ENCODE results near the gene ITFG2.

Gene ITFG2

DNA sequence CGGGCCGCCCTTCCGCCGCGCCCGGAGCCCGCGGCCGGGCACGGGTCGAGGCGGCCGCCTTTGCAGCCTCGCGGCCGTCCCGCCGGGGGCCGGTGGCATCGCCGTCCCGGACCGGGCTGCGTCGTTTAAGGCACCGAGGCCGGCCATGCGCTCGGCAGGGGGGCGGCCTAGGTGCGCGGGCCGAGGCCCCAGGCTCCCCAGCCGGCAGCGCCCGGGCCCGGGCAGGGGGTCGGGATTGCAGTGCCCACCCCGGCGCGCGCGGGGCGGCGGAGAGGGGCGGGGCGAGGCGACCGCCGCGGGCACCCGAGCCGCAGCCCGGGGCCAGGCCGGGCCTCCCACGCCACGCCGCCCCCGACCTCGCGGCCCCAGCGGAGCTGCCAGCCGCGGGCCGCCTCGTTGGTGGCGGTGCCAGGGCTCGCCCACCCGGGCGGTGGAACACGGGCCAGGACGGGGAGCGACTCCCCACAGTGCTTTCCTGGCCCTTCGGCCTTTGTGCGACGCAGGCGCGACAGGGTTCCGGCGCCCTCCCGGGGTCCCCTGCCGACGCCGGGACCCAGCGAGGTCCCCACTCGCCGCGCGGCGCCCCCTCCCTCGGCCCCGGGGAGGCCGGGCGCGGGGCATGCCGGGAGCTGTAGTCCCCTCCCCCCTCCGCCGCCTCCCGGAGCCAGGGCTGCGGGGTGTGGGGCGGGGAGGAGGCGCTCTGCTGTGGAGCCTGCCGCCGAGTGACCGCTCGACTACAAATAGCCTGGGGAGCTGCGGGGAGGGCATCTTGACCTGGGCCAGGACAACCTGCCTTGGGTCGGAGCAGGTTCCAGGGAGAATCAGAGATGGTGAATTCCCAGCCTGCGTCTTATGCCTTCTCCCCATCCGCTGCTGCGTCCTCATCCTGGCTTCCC, 16.9 kb upstream of the ITFG2 start:
- FAIRE-seq (no peak), DNase-seq (ENCODE audit: insufficient read length, low spot score) (peak; percentile 87)
- TF ChIP-seq, protein P1, sequence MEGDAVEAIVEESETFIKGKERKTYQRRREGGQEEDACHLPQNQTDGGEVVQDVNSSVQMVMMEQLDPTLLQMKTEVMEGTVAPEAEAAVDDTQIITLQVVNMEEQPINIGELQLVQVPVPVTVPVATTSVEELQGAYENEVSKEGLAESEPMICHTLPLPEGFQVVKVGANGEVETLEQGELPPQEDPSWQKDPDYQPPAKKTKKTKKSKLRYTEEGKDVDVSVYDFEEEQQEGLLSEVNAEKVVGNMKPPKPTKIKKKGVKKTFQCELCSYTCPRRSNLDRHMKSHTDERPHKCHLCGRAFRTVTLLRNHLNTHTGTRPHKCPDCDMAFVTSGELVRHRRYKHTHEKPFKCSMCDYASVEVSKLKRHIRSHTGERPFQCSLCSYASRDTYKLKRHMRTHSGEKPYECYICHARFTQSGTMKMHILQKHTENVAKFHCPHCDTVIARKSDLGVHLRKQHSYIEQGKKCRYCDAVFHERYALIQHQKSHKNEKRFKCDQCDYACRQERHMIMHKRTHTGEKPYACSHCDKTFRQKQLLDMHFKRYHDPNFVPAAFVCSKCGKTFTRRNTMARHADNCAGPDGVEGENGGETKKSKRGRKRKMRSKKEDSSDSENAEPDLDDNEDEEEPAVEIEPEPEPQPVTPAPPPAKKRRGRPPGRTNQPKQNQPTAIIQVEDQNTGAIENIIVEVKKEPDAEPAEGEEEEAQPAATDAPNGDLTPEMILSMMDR (IDR thresholded peaks at IDR 0.05; ENCODE audit: insufficient read depth, missing control alignments) = no peak

- FAIRE-seq = no peak
- DNase-seq (ENCODE audit: insufficient read length, low spot score) = no peak
Observed at GRCh38 chr12:2796187-2796666, 16.2 kb upstream of the ITFG2 start.

GRCh38 chr12:2797721-2798418, 14.6 kb upstream of the ITFG2 start:
- DNase-seq (ENCODE audit: insufficient read length, low spot score) (no peak), FAIRE-seq (no peak)
- TF ChIP-seq, protein P1 (IDR thresholded peaks at IDR 0.05; ENCODE audit: insufficient read depth, missing control alignments) = no peak

More at GRCh38 chr12:2796187-2796666, 16.2 kb upstream of the ITFG2 start:
- TF ChIP-seq, protein P1 (IDR thresholded peaks at IDR 0.05; ENCODE audit: insufficient read depth, missing control alignments) = peak; percentile 16

GRCh38 chr12:2800046-2800570, 12.4 kb upstream of the ITFG2 start:
- TF ChIP-seq, protein P1 (IDR thresholded peaks at IDR 0.05; ENCODE audit: insufficient read depth, missing control alignments) = no peak
- DNase-seq (ENCODE audit: insufficient read length, low spot score) (no peak), FAIRE-seq (no peak)

DNA sequence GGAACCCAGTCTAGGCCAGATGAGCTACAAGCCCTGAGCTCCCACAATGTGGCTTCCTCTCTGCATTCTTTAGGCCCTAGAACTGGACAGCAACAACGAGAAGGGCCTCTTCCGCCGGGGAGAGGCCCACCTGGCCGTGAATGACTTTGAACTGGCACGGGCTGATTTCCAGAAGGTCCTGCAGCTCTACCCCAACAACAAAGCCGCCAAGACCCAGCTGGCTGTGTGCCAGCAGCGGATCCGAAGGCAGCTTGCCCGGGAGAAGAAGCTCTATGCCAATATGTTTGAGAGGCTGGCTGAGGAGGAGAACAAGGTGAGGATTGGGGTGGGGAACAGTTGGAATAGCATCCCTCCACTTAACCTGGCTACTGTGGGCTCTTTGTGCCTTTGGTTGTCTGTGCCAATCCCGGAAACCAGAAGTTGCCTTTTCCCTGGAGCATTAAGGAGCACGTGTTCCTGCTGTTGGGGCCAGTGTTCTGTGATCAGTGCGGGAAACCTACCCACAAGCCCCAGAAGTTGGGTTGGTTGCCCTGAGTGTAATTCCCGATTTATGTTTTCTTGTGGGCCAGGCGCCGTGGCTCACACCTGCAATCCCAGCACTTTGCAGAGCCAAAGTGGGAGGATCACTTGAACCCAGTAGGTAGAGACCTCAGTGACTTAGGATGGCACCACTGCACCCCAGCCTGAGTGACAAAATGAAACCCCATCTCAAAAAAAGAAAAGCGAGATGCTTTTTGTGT, 11.3 kb upstream of the ITFG2 start:
- no peak for DNase-seq (ENCODE audit: insufficient read length, low spot score)
- TF ChIP-seq, protein P1 (IDR thresholded peaks at IDR 0.05; ENCODE audit: insufficient read depth, missing control alignments) = no peak
- no peak for FAIRE-seq

GRCh38 chr12:2803635-2804392, 8.7 kb upstream of the ITFG2 start:
- no peak for DNase-seq (ENCODE audit: insufficient read length, low spot score)
- FAIRE-seq = no peak

More at GRCh38 chr12:2803635-2804392, 8.7 kb upstream of the ITFG2 start:
- TF ChIP-seq, protein P1 (IDR thresholded peaks at IDR 0.05; ENCODE audit: insufficient read depth, missing control alignments) = no peak
